Measurements from ENCODE around the gene BCAN.

Gene BCAN

GRCh38 chr1:156696755-156697154 is 54.8 kb downstream of the BCAN start:
- no peaks in the 10 kb centered on the region for H3F3A ChIP-seq (ENCODE audit: insufficient read depth, low read length)
- H3K4me1 ChIP-seq (ENCODE audit: low read length): no peaks in the 10 kb centered on the region
- H3K4me3 ChIP-seq (ENCODE audit: low read length): no peak overlapping the region
- no peaks in the 10 kb centered on the region for H4K20me1 ChIP-seq (ENCODE audit: insufficient read depth, low read length)
- H3K4me2 ChIP-seq (ENCODE audit: low read depth, low read length): no peak overlapping the region
- H3K9me2 ChIP-seq (replicated peaks; ENCODE audit: insufficient read depth, low read length): no peaks in the 10 kb centered on the region
- H3K9me3 ChIP-seq (replicated peaks; ENCODE audit: insufficient read depth, low read length): no peaks in the 10 kb centered on the region
- DNase-seq: no peak
- TF ChIP-seq EZH2phosphoT487 (IDR thresholded peaks at IDR 0.05; ENCODE audit: low read length): no peak
- no peak for TF ChIP-seq EZH2 (optimal IDR thresholded peaks at IDR 0.05; ENCODE audit: low read depth, low read length)
- TF ChIP-seq CTCF (IDR thresholded peaks at IDR 0.05; ENCODE audit: low read length): no peak
- H3K79me2 ChIP-seq (ENCODE audit: low read length): no peaks in the 10 kb centered on the region
- H3K9ac ChIP-seq (ENCODE audit: low read length): no peak overlapping the region
- no peaks in the 10 kb centered on the region for H3K36me3 ChIP-seq (replicated peaks; ENCODE audit: insufficient read depth, low read length)
- H3K27me3 ChIP-seq (replicated peaks; ENCODE audit: insufficient read depth, low read length): peaks cover 58% of the 10 kb centered on the region
- H3K27ac ChIP-seq (ENCODE audit: low read length): no peak overlapping the region
- H2AFZ ChIP-seq (ENCODE audit: low read length): no peak overlapping the region

GRCh38 chr1:156697481-156697880 is 55.6 kb downstream of the BCAN start:
- DNase-seq: no peak
- Histone ChIP-seq H3K4me1 (ENCODE audit: low read length) (no peaks in the 10 kb centered on the region), H3K79me2 (ENCODE audit: low read length) (no peaks in the 10 kb centered on the region), H3K4me3 (ENCODE audit: low read length) (no peak overlapping the region), H2AFZ (ENCODE audit: low read length) (no peak overlapping the region), H3K9ac (ENCODE audit: low read length) (no peak overlapping the region), H3K36me3 (replicated peaks; ENCODE audit: insufficient read depth, low read length) (no peaks in the 10 kb centered on the region), H3K9me3 (replicated peaks; ENCODE audit: insufficient read depth, low read length) (no peaks in the 10 kb centered on the region), H4K20me1 (ENCODE audit: insufficient read depth, low read length) (no peaks in the 10 kb centered on the region), H3K9me2 (replicated peaks; ENCODE audit: insufficient read depth, low read length) (no peaks in the 10 kb centered on the region), H3F3A (ENCODE audit: insufficient read depth, low read length) (no peaks in the 10 kb centered on the region), H3K4me2 (ENCODE audit: low read depth, low read length) (no peak overlapping the region), H3K27me3 (replicated peaks; ENCODE audit: insufficient read depth, low read length) (peaks cover 51% of the 10 kb centered on the region), H3K27ac (ENCODE audit: low read length) (no peak overlapping the region)
- TF ChIP-seq EZH2 (optimal IDR thresholded peaks at IDR 0.05; ENCODE audit: low read depth, low read length) (no peak), EZH2phosphoT487 (IDR thresholded peaks at IDR 0.05; ENCODE audit: low read length) (no peak), CTCF (IDR thresholded peaks at IDR 0.05; ENCODE audit: low read length) (no peak)

- Histone ChIP-seq H3K9me2 (replicated peaks; ENCODE audit: insufficient read depth, low read length) (no peaks in the 10 kb centered on the region), H3K27me3 (replicated peaks; ENCODE audit: insufficient read depth, low read length) (peaks cover 50% of the 10 kb centered on the region), H3K79me2 (ENCODE audit: low read length) (no peaks in the 10 kb centered on the region), H4K20me1 (ENCODE audit: insufficient read depth, low read length) (no peaks in the 10 kb centered on the region), H3K9me3 (replicated peaks; ENCODE audit: insufficient read depth, low read length) (no peaks in the 10 kb centered on the region), H3K4me2 (ENCODE audit: low read depth, low read length) (no peak overlapping the region), H3K27ac (ENCODE audit: low read length) (no peak overlapping the region), H3K4me1 (ENCODE audit: low read length) (no peaks in the 10 kb centered on the region), H2AFZ (ENCODE audit: low read length) (no peak overlapping the region), H3K4me3 (ENCODE audit: low read length) (no peak overlapping the region), H3K9ac (ENCODE audit: low read length) (no peak overlapping the region), H3F3A (ENCODE audit: insufficient read depth, low read length) (no peaks in the 10 kb centered on the region), H3K36me3 (replicated peaks; ENCODE audit: insufficient read depth, low read length) (no peaks in the 10 kb centered on the region)
- no peak for TF ChIP-seq CTCF (IDR thresholded peaks at IDR 0.05; ENCODE audit: low read length)
- DNase-seq: no peak
Measured at GRCh38 chr1:156698995-156699394, 57.1 kb downstream of the BCAN start.
